Heart left ventricle (tissue), 16 donors: ENCODE measurements around the gene DTX1. TPM values are rescaled to one million over a fixed set of nuclear protein-coding genes. Genes with fewer than 3 reads are reported as not detected.

Experiments used
- ATAC-seq, 4 donors: fragments of 200-7000 bp; cut with Tn5 transposase; one replicate each; pipeline ENCODE4 v1.9.1; 2020 to 2022; ENCODE audit warnings: moderate library complexity in 4 of 4, mild to moderate bottlenecking in 3 of 4, moderate number of reproducible peaks in 1 of 4
- DNase-seq, 5 donors: peaks; one replicate each; pipeline ENCODE4 v3.0.0-alpha.2; 2020
- H3K27ac ChIP-seq, 12 donors: fragments of 200-600 bp; sonication (generic) in 4 of 12; one replicate each; pipeline versions ENCODE4 v1.5.0 to v1.8.0; 2016 to 2022; ENCODE audit warnings: mild to moderate bottlenecking in 2 of 12
- H3K27me3 ChIP-seq, 9 donors: fragments of 200-600 bp; sonication (generic) in 2 of 9; one replicate each; pipeline versions ENCODE4 v1.5.1 to v1.8.0; 2016 to 2022; ENCODE audit warnings: mild to moderate bottlenecking in 3 of 9
- H3K36me3 ChIP-seq, 9 donors: fragments of 200-600 bp; sonication (generic) in 2 of 9; one replicate each; pipeline versions ENCODE4 v1.5.0 to v1.8.0; 2018 to 2022; ENCODE audit warnings: mild to moderate bottlenecking in 2 of 9
- H3K4me1 ChIP-seq, 12 donors: fragments of 200-600 bp; sonication (generic) in 4 of 12; one replicate each; pipeline versions ENCODE4 v1.5.0 to v1.8.0; 2016 to 2022; ENCODE audit warnings: mild to moderate bottlenecking in 3 of 12
- H3K4me3 ChIP-seq, 12 donors: fragments of 200-600 bp; sonication (generic) in 4 of 12; one replicate each; pipeline versions ENCODE4 v1.5.0 to v1.8.0; 2017 to 2022; ENCODE audit warnings: mild to moderate bottlenecking in 9 of 12, moderate library complexity in 4 of 12
- H3K9me3 ChIP-seq, 12 donors: fragments of 200-600 bp; sonication (generic) in 4 of 12; one replicate each; pipeline versions ENCODE4 v1.5.0 to v1.8.0; 2016 to 2022; ENCODE audit warnings: mild to moderate bottlenecking in 1 of 12
- POLR2A ChIP-seq, 2 donors: fragments of 450-650 bp; IDR thresholded peaks; one replicate each; pipeline ENCODE4 v1.6.1; 2017; ENCODE audit warnings: antibody characterized with exemption in 2 of 2, mild to moderate bottlenecking in 2 of 2, moderate library complexity in 2 of 2
- WGBS, 4 donors: extraction: QIAGEN DNeasy Blood & Tissue Kit in 2 of 4; methylation state at CpG; one replicate each; pipeline versions ENCODE4 v1.1.5 to v1.1.7; 2013 to 2018; 5-methylcytosine and 5-hydroxymethylcytosine counted together
- intact Hi-C, 10 donors: fragments of 100-400 bp; cut with DNase I; formaldehyde crosslinking; loops; one replicate each; pipeline versions ENCODE4 v1.11.1 to v1.14.2; 2022
- polyA plus RNA-seq, 2 donors: library from polyadenylated mRNA; stranded (reverse); fragments of 200-250 nt; gene quantifications; one replicate each; pipeline ENCODE4 v1.2.3, GENCODE V29; 2013
- total RNA-seq, 9 donors: library from RNA; depleted of rRNA in 2 of 9; stranded (reverse); fragments of >200 nt in 2 of 9; fragmentation: NEBNext Ultra II Directional in 3 of 9; extraction: Animal tissue kit (Norgen Biotek cat#: 25700) in 3 of 9; gene quantifications; one replicate each; pipeline versions ENCODE4 v1.1.0 to v1.2.4, GENCODE V29; 2016 to 2023
- TF ChIP-seq, protein P1 (sequence below), 12 donors: fragments of 200-600 bp; sonication (generic) in 4 of 12; IDR thresholded peaks; one replicate each; pipeline versions ENCODE4 v1.5.0 to v1.8.0; 2018 to 2022; ENCODE audit warnings: antibody characterized with exemption in 12 of 12, mild to moderate bottlenecking in 5 of 12
- donor health status: ischemic (EF 13 %, LVEDD 7.1; RV severe dilation, severe dysfunction).
- donor health status: healthy with polysubstance abuse.
- donor health status: DM: no; HTN: yes; CAD: no.
- donor health status: DM: no; HTN: no; CAD: no.
- donor health status: ischemic (EF 25% LVEDD 6.9; RV normal size, moderate dysfunction).
- donor health status: ischemic (EF 25% LVEDD 5.7; RV mildly dilated, moderate dysfunction).
- donor health status: healthy.
- donor health status: DM: yes; HTN: yes; CAD: no.
- donor health status: ischemic (EF 35%, LVEDD 5.7; RV mildly dilated, moderate dysfunction).
- donor health status: nonischemic (EF 11% LVEDD 7.7; RV severe dilation, severe dysfunction).
- donor health status: DM: yes; HTN: yes; CAD: no.
- donor health status: PGD.
- donor health status: ischemic (EF 29% LVEDD 5.4; RV normal size, mild dysfunction).
- donor health status: nonischemic (EF 23%, LVEDD 6.1; RV moderate dilation, normal function).

Gene DTX1
- total and polyA plus RNA-seq, 11 donors = 0.50 to 3.2 (median 1.8) TPM

- TF ChIP-seq POLR2A (IDR thresholded peaks at IDR 0.05) = no peak
- TF ChIP-seq, protein P1, sequence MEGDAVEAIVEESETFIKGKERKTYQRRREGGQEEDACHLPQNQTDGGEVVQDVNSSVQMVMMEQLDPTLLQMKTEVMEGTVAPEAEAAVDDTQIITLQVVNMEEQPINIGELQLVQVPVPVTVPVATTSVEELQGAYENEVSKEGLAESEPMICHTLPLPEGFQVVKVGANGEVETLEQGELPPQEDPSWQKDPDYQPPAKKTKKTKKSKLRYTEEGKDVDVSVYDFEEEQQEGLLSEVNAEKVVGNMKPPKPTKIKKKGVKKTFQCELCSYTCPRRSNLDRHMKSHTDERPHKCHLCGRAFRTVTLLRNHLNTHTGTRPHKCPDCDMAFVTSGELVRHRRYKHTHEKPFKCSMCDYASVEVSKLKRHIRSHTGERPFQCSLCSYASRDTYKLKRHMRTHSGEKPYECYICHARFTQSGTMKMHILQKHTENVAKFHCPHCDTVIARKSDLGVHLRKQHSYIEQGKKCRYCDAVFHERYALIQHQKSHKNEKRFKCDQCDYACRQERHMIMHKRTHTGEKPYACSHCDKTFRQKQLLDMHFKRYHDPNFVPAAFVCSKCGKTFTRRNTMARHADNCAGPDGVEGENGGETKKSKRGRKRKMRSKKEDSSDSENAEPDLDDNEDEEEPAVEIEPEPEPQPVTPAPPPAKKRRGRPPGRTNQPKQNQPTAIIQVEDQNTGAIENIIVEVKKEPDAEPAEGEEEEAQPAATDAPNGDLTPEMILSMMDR (IDR thresholded peaks at IDR 0.05) = no peak
- intact Hi-C loops = no loop called here
These were observed 39.7 kb upstream of the DTX1 start for GRCh38 chr12:113016796-113017195.

DNA sequence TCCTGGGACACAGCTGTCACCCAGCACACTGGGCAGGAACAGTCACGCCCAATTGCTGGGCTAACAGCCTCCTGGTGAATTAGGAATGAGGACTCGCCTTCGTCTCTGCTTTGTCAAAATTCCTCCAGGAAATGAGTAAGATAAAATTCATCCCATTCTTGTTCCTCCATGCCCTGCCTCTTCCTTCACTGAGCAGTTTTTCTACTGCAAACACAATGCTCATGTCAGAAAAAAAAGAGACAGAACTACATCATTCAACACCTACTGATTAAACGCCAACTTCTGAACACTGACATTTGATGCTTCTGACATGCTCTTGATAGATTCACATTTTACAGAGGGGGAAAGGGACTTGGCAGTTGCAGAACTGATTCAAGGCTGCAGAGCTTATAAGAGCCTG, 37.5 kb upstream of the DTX1 start:
- Histone ChIP-seq H3K9me3 (no peaks in the 10 kb centered on the region), H3K4me1 (peaks cover 0 to 3% (median 0%) of the 10 kb centered on the region in 12 donors), H3K27me3 (peaks cover 0 to 10% (median 0%) of the 10 kb centered on the region in 9 donors), H3K27ac (no peak overlapping the region), H3K4me3 (no peak overlapping the region), H3K36me3 (no peaks in the 10 kb centered on the region)
- ATAC-seq (no peak), DNase-seq (no peak)
- intact Hi-C loops = no loop called here
- 22 to 38% (median 26%) methylated on average over 4 of the region's 4 CpGs for WGBS, 4 donors
- TF ChIP-seq, protein P1 (IDR thresholded peaks at IDR 0.05) = no peak
- no peak for TF ChIP-seq POLR2A (IDR thresholded peaks at IDR 0.05)

More at GRCh38 chr12:113016796-113017195, 39.7 kb upstream of the DTX1 start:
- Histone ChIP-seq H3K27me3 (peaks cover 0 to 10% (median 0%) of the 10 kb centered on the region in 9 donors), H3K27ac (no peak overlapping the region), H3K4me3 (no peak overlapping the region), H3K36me3 (peaks cover 0 to under 1% (median 0%) of the 10 kb centered on the region in 9 donors), H3K4me1 (peaks cover 0 to 3% (median 0%) of the 10 kb centered on the region in 12 donors), H3K9me3 (peaks cover 0 to under 1% (median 0%) of the 10 kb centered on the region in 12 donors)
- WGBS, 4 donors = 69 to 79% (median 75%) methylated on average over 5 of the region's 5 CpGs
- DNase-seq (no peak), ATAC-seq (no peak)

- WGBS, 4 donors = 64 to 80% (median 67%) methylated on average over 1 of the region's 1 CpG
- Histone ChIP-seq H3K36me3 (no peaks in the 10 kb centered on the region), H3K27ac (no peak overlapping the region), H3K9me3 (peaks cover 0 to 3% (median 0%) of the 10 kb centered on the region in 12 donors), H3K4me3 (no peak overlapping the region), H3K27me3 (peaks cover 0 to 6% (median 0%) of the 10 kb centered on the region in 9 donors), H3K4me1 (peaks cover 0 to 3% (median 0%) of the 10 kb centered on the region in 12 donors)
- TF ChIP-seq, protein P1 (IDR thresholded peaks at IDR 0.05) = no peak
- no peak for TF ChIP-seq POLR2A (IDR thresholded peaks at IDR 0.05)
- DNase-seq (no peak), ATAC-seq (no peak)
- intact Hi-C loops = loop anchor here in 1 of 10 donors (5.0 kb wide), 1 partner anchor 119 kb away; no protein-coding TSS in a partner anchor
These were observed 35.0 kb upstream of the DTX1 start for GRCh38 chr12:113021500-113021899.

DNA sequence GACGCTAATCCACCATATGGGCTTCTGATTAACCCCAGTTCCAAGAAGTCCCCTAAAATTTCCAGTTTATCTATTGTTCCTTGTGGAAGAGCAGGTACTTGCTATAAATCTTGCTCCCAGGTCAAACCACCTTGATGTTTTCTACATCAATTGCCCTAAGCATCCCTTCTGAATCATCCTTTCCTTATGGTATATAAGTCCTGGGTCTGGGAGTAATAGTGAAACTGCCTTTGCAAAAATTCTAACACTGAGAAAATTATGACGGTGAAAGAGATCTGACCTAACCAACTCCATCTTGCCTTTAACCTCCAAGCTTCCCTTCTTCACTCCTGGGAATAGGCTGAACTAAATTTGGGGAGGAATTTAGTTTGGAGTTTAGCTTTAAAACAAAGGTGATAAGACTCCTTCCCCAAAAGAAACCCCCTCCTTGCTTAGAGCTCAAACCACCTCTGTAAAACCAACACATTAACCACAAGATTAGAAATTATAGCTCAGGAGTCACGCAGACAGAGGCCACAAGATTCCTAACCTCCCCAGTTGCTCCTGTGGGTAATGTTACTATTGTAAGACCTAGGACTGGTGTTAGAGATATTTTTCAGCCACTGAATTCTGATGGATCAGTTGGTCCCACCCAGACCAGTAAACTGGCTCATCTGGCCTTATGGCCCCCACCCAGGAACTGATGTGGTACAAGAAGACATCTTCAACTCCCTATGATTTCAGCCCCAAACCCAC, 33.8 kb upstream of the DTX1 start:
- no peak overlapping the region for H3K27ac ChIP-seq
- peaks cover 0 to 4% (median 0%) of the 10 kb centered on the region in 9 donors for H3K27me3 ChIP-seq
- H3K4me3 ChIP-seq = no peak overlapping the region
- peaks cover 0 to 3% (median 0%) of the 10 kb centered on the region in 12 donors for H3K4me1 ChIP-seq
- no peaks in the 10 kb centered on the region for H3K36me3 ChIP-seq
- intact Hi-C loops = loop anchor here in 1 of 10 donors (5.0 kb wide), 1 partner anchor 120 kb away; no protein-coding TSS in a partner anchor
- peaks cover 0 to 3% (median 0%) of the 10 kb centered on the region in 12 donors for H3K9me3 ChIP-seq
- no peak for ATAC-seq
- TF ChIP-seq, protein P1 (IDR thresholded peaks at IDR 0.05) = no peak
- no peak for TF ChIP-seq POLR2A (IDR thresholded peaks at IDR 0.05)
- WGBS, 4 donors = 86 to 88% (median 87%) methylated on average over 3 of the region's 3 CpGs
- DNase-seq = no peak
